GM12878 (cell line): Measurements from ENCODE around the gene RNF13. TPM values are rescaled to one million over a fixed set of nuclear protein-coding genes. Genes with fewer than 3 reads are reported as not detected.

Source experiments
- ATAC-seq: fragments of 200-7000 bp; cut with Tn5 transposase; 3 replicates; pipeline ENCODE4 v1.9.1; 2020; ENCODE audit warnings: mild to moderate bottlenecking, moderate library complexity
- BruUV-seq: library from RNA; stranded (reverse); fragments of 400-500 nt; replicated peaks from 2 replicates; lab custom pipeline; 2021; lab: Mats Ljungman, UMichigan
- CTCF ChIA-PET: fragments of 300-600 bp; sonication (Branson Sonifier 250); formaldehyde crosslinking; extraction: SDS; loops from one replicate; lab custom pipeline; 2021; ENCODE audit warnings: inconsistent platforms; lab: Yijun Ruan, JAX
- POLR2A ChIA-PET: fragments of 350-600 bp; formaldehyde crosslinking; extraction: SDS; loops from one replicate; lab custom pipeline; 2021; ENCODE audit warnings: inconsistent platforms; lab: Charles Lee
- RAD21 ChIA-PET: fragments of 300-600 bp; sonication (Branson Sonifier 250); formaldehyde crosslinking; loops from one replicate; lab custom pipeline; 2023; ENCODE audit warnings: antibody characterized with exemption; ENCODE audit not compliant: unreplicated experiment; lab: Charles Lee
- SMC1A ChIA-PET: fragments of 300-600 bp; sonication (Branson Sonifier 250); formaldehyde crosslinking; loops from one replicate; lab custom pipeline; 2023; ENCODE audit not compliant: unreplicated experiment, uncharacterized antibody; lab: Charles Lee
- DNase-seq: peaks from one replicate; pipeline ENCODE4 v3.0.0-alpha.2; 2011; ENCODE audit warnings: low read depth, low spot score
- FAIRE-seq: peaks from 3 replicates; lab custom pipeline; 2011; peaks lifted over from hg19 to GRCh38; lab: Jason Lieb, UNC
- H2AFZ ChIP-seq: 2 replicates; pipeline ENCODE4 v1.6.0; 2011; ENCODE audit warnings: low read depth, low read length, control low read depth; ENCODE audit not compliant: control insufficient read depth
- H3K27ac ChIP-seq: 2 replicates; pipeline ENCODE4 v1.5.1; 2011; ENCODE audit warnings: control low read depth; ENCODE audit not compliant: control insufficient read depth, insufficient read depth
- H3K27me3 ChIP-seq, 2 experiments: replicated peaks in 1 of 2; 2 replicates each; pipeline versions ENCODE4 v1.6.0 to v1.6.1; 2011; ENCODE audit warnings: low read length in 1 of 2; ENCODE audit not compliant: control insufficient read depth in 2 of 2, insufficient read depth in 2 of 2
- H3K36me3 ChIP-seq, 2 experiments: 2 replicates each; pipeline ENCODE4 v1.5.1; 2011; ENCODE audit warnings: low read length in 1 of 2; ENCODE audit not compliant: control insufficient read depth in 2 of 2, insufficient read depth in 2 of 2
- H3K4me1 ChIP-seq: 2 replicates; pipeline ENCODE4 v1.6.1; 2011; ENCODE audit warnings: mild to moderate bottlenecking, low read length, moderate library complexity, mixed read lengths; ENCODE audit not compliant: control insufficient read depth, insufficient read depth
- H3K4me2 ChIP-seq: 2 replicates; pipeline ENCODE4 v1.6.0; 2011; ENCODE audit warnings: control low read depth; ENCODE audit not compliant: control insufficient read depth, insufficient read depth
- H3K4me3 ChIP-seq: fragments of 200-600 bp; sonication (generic); 2 replicates; pipeline ENCODE4 v1.5.1; 2016
- H3K79me2 ChIP-seq: 2 replicates; pipeline ENCODE4 v1.6.0; 2011; ENCODE audit warnings: low read length; ENCODE audit not compliant: control insufficient read depth, insufficient read depth
- H3K9ac ChIP-seq: 2 replicates; pipeline ENCODE4 v1.8.0; 2011; ENCODE audit warnings: low read length, control low read depth, mixed read lengths; ENCODE audit not compliant: control insufficient read depth, insufficient read depth
- H3K9me3 ChIP-seq: replicated peaks from 3 replicates; pipeline ENCODE4 v1.5.1; 2011; ENCODE audit warnings: mild to moderate bottlenecking, low read length; ENCODE audit not compliant: control insufficient read depth, insufficient read depth
- H4K20me1 ChIP-seq: 2 replicates; pipeline ENCODE4 v1.6.0; 2011; ENCODE audit not compliant: control insufficient read depth, insufficient read depth
- ATF3 ChIP-seq: IDR thresholded peaks from 2 replicates; pipeline ENCODE4 v1.6.1; 2011; ENCODE audit warnings: low read depth, mild to moderate bottlenecking, low read length, moderate library complexity, borderline replicate concordance; ENCODE audit errors: extremely low read depth
- E2F8 ChIP-seq: fragments of 450-650 bp; IDR thresholded peaks from 2 replicates; pipeline ENCODE4 v1.6.1; 2018; ENCODE audit warnings: mild to moderate bottlenecking, low read depth, moderate library complexity; ENCODE audit not compliant: partially characterized antibody
- EED ChIP-seq: sonication (generic); IDR thresholded peaks from 2 replicates; pipeline ENCODE4 v1.6.1; 2016; ENCODE audit warnings: antibody characterized with exemption, low read depth
- EGR1 ChIP-seq, 2 experiments: IDR thresholded peaks; 1 replicate in 1 of 2; 2 replicates in 1 of 2; pipeline ENCODE4 v1.6.1; 2011 to 2012; ENCODE audit warnings: low read depth in 2 of 2, low read length in 2 of 2, borderline replicate concordance in 1 of 2, mild to moderate bottlenecking in 1 of 2, moderate library complexity in 1 of 2
- HDAC2 ChIP-seq: fragments of 200-600 bp; sonication (generic); IDR thresholded peaks from 2 replicates; pipeline ENCODE4 v1.6.1; 2017
- KAT2A ChIP-seq: conservative IDR thresholded peaks from 2 replicates; pipeline ENCODE4 v1.6.1; 2011; ENCODE audit warnings: low read depth, low read length; ENCODE audit not compliant: control insufficient read depth
- KLF5 ChIP-seq: fragments of 450-650 bp; IDR thresholded peaks from 2 replicates; pipeline ENCODE4 v1.6.1; 2014; ENCODE audit warnings: mild to moderate bottlenecking; ENCODE audit not compliant: partially characterized antibody
- NR2C2 ChIP-seq: IDR thresholded peaks from 2 replicates; pipeline ENCODE4 v1.6.1; 2011; ENCODE audit warnings: borderline replicate concordance, low read depth; ENCODE audit not compliant: control insufficient read depth, insufficient read length
- PAX5 ChIP-seq: IDR thresholded peaks from 2 replicates; pipeline ENCODE4 v1.6.1; 2011; ENCODE audit warnings: low read depth, low read length, borderline replicate concordance
- PAX8 ChIP-seq: fragments of 450-650 bp; IDR thresholded peaks from 2 replicates; pipeline ENCODE4 v1.6.1; 2017; ENCODE audit warnings: mild to moderate bottlenecking, moderate library complexity
- RBBP5 ChIP-seq: fragments of 200-600 bp; sonication (generic); conservative IDR thresholded peaks from 2 replicates; pipeline ENCODE4 v1.6.1; 2016
- TCF12 ChIP-seq: IDR thresholded peaks from 2 replicates; pipeline ENCODE4 v1.6.1; 2011; ENCODE audit warnings: low read depth, mild to moderate bottlenecking, low read length
- YBX1 ChIP-seq: fragments of 450-650 bp; IDR thresholded peaks from 2 replicates; pipeline ENCODE4 v1.6.1; 2016; ENCODE audit warnings: antibody characterized with exemption
- WGBS: methylation state at CpG from one replicate; pipeline ENCODE4 v1.1.6; 2016; ENCODE audit warnings: low lambda C conversion rate; ENCODE audit not compliant: insufficient replicate concordance, insufficient coverage; ENCODE audit errors: missing lambda C conversion rate; 5-methylcytosine and 5-hydroxymethylcytosine counted together
- in situ Hi-C: fragments of 300-500 bp; cut with MboI; formaldehyde crosslinking; loops from 9 replicates; pipeline ENCODE4 v1.14.3; 2018; ENCODE audit warnings: mixed read lengths
- intact Hi-C: fragments of 100-400 bp; cut with micrococcal nuclease; formaldehyde crosslinking; loops from one replicate; pipeline ENCODE4 v1.14.2; 2022; ENCODE audit not compliant: unreplicated experiment
- polyA plus RNA-seq, 11 experiments: library from polyadenylated mRNA; depleted of rRNA in 4 of 11; unstranded in 6 of 11; stranded (reverse) in 5 of 11; fragments of >200 nt; fragmentation: Nextera tagmentation in 4 of 11; fragmentation: Illumina TruSeq in 1 of 11; extraction: Ambion mirVana in 4 of 11; extraction: Trizol in 1 of 11; gene quantifications; 1 replicate in 1 of 11; 2 replicates in 10 of 11; pipeline versions ENCODE4 v1.2.1 to v1.2.3, GENCODE V29; 2011 to 2016; ENCODE audit warnings: inconsistent platforms in 2 of 11, missing spikeins in 2 of 11, low read depth in 1 of 11
- total RNA-seq, 4 experiments: library from RNA; depleted of rRNA in 3 of 4; stranded (reverse); fragments of >200 nt in 3 of 4; fragmentation: Illumina TruSeq in 1 of 4; extraction: Trizol in 1 of 4; gene quantifications; 2 replicates each; pipeline versions ENCODE4 v1.2.1 to v1.2.3, GENCODE V29; 2013 to 2021

The RNF13 gene
- total and polyA plus RNA-seq, 10 of the 15 experiments (the other 5 are each of a cell fraction or from before 2014, with no cell fraction given) = 18.9 to 73.4 (median 36.7) TPM

GRCh38 chr3:149858911-149859310, 45.9 kb downstream of the RNF13 start:
- FAIRE-seq (no peak), DNase-seq (no peak), ATAC-seq (no peak)
- in situ Hi-C loops = no loop called here
- no peaks in the 10 kb centered on the region for H4K20me1 ChIP-seq
- no peaks in the 10 kb centered on the region for H3K4me1 ChIP-seq
- BruUV-seq = no TSS peak
- no peak for TF ChIP-seq EGR1 (IDR thresholded peaks at IDR 0.05; ENCODE audit: borderline replicate concordance in 1 of 2, low read depth in 2 of 2, low read length in 2 of 2)
- TF ChIP-seq ATF3 = no peak
- no peak for TF ChIP-seq KLF5
- no peak for TF ChIP-seq PAX5
- TF ChIP-seq EED = no peak
- H3K4me2 ChIP-seq = no peak overlapping the region
- H3K27ac ChIP-seq = no peak overlapping the region
- WGBS = 55% methylated on average over 2 of the region's 2 CpGs
- no peak overlapping the region for H3K4me3 ChIP-seq
- ChIA-PET RAD21 (no interaction called here), CTCF (interaction anchor here (1.3 to 1.4 kb wide), 2 partner anchors 21 to 51 kb away, joined by 4 to 5 read pairs; no protein-coding TSS in a partner anchor), SMC1A (interaction anchor here (1.1 kb wide), 1 partner anchor 9 kb away, joined by 4 read pairs; no protein-coding TSS in a partner anchor), POLR2A (interaction anchor here (0.6 kb wide), 1 partner anchor 48 kb away, joined by 4 read pairs; no protein-coding TSS in a partner anchor)
- H2AFZ ChIP-seq = no peak overlapping the region
- H3K9me3 ChIP-seq = no peaks in the 10 kb centered on the region; the same call in 2 of the 3 replicates
- peaks cover 0 to 5% of the 10 kb centered on the region in 2 experiments for H3K36me3 ChIP-seq
- no peak overlapping the region for H3K9ac ChIP-seq
- intact Hi-C loops = no loop called here
- no peaks in the 10 kb centered on the region for H3K27me3 ChIP-seq
- H3K79me2 ChIP-seq = no peaks in the 10 kb centered on the region

GRCh38 chr3:149860881-149861280, 47.9 kb downstream of the RNF13 start:
- intact Hi-C loops = no loop called here
- in situ Hi-C loops = no loop called here
- 76% methylated on average over 3 of the region's 3 CpGs for WGBS
- RAD21 ChIA-PET = no interaction called here
- no peak overlapping the region for H3K4me2 ChIP-seq
- FAIRE-seq (no peak), ATAC-seq (no peak), DNase-seq (no peak)
- H3K9ac ChIP-seq = no peak overlapping the region
- CTCF ChIA-PET = interaction anchor here (1.1 kb wide), 1 partner anchor 19 kb away, joined by 3 read pairs; no protein-coding TSS in a partner anchor
- no peaks in the 10 kb centered on the region for H3K4me1 ChIP-seq
- no peaks in the 10 kb centered on the region for H4K20me1 ChIP-seq
- POLR2A ChIA-PET = no interaction called here
- no peaks in the 10 kb centered on the region for H3K79me2 ChIP-seq
- no peaks in the 10 kb centered on the region for H3K27me3 ChIP-seq
- no peak overlapping the region for H3K4me3 ChIP-seq
- no peak overlapping the region for H2AFZ ChIP-seq
- no TSS peak for BruUV-seq
- H3K36me3 ChIP-seq = no peaks in the 10 kb centered on the region; a peak in 3 of 4 replicates
- H3K27ac ChIP-seq = no peak overlapping the region
- no peaks in the 10 kb centered on the region for H3K9me3 ChIP-seq
- SMC1A ChIA-PET = no interaction called here
- TF ChIP-seq E2F8 = no peak
- TF ChIP-seq HDAC2 = no peak
- TF ChIP-seq KAT2A = no peak
- no peak for TF ChIP-seq TCF12
- no peak for TF ChIP-seq NR2C2
- no peak for TF ChIP-seq RBBP5
- no peak for TF ChIP-seq YBX1
- TF ChIP-seq PAX8 = no peak
